ENCODE measurements around the gene C10orf90.

C10orf90 gene

DNA sequence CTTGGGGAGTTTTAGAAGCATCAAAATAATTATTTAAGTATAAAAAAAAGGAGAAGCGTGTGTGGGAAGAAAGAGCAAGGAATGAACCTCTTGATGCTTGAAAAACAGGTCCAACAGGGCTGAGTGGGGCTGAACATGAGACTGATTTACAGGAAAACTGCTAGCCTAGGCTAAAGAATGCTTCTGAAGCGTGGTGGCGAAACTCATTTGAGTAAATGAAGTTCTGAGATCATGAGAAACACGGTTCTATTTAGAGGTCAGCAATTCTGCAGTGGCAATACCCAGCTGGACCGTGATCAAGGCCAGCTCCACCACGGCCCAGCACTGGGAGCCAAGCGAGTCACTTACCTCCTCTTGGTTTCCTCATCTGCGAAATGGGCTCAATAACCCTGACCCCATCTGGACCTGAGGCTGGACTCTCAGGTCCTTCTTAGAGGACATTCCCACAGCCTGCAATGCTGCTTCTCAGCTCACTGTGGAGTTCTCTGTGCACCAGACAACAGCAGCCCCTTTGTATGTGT, 142.1 kb downstream of the C10orf90 start:
- DNase-seq = no peak

DNA sequence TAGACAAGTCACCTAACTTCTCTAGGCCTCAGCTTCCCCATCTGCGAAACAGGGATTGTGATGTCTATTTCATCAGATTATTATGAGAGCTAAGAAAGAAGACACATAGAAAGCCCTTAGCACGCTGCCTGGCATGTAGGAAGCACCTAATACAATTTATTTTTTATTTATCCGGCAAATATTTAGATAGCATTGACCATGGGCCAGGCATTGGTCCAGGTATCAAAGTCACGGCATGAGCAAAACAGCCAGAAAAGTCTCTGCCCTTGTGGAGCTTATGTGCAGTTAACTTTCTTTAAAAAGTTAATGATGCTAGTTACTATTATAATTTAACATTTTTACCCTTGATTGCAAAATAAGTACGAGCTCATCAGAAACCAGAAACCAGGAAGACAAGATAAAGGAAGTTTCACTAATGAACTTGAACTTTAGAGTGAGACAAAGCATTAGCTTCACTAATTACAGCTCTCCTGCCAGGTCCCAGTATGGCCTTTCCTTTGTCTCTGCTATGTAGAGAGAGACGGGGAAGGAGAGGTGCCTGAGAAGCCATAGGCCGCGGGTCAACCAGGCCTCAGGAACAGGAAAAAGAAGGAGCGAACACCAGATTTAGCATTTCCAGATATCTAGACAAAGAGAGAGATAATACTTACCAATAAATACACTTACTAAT, 142.7 kb downstream of the C10orf90 start:
- no peak for DNase-seq

DNA sequence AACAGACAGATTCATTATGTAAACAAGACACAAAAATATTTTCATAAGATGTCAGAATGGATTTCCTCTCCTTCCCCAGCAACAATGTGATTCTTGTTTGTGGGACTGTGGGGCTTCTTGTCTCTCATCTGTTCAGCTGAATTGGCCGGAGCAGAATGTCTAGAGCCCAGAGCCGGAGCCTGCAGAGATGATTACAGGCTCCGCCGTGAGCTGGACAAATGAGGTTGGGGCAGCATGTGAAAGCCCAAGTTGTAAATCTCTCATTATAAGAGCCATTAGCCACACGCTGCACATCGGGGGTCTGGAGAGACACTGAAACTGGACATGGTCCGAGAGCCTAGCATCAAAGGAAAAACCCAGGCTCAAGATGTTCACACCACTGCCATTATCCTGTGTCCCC, 145.2 kb downstream of the C10orf90 start:
- no peak for DNase-seq

DNA sequence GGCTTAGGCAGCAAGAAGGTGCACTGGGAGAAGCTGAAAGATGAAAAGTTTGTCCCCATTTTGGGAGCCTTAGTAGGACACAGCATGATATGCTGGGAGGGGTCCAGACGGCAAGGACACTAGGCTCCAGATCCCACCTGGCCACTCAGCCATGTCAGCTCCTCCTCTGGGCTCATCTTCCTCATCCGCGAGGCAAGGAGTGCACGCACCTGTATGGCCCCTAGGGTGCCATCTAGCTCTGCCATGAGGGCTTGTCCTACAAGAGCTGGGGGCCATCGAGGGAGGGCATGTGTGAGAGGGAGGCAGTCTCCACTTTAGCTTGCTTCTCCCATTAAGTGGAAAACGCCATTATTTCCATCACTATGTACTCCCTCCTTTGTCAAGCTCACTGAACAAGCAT, 146.0 kb downstream of the C10orf90 start:
- no peak for DNase-seq

DNA sequence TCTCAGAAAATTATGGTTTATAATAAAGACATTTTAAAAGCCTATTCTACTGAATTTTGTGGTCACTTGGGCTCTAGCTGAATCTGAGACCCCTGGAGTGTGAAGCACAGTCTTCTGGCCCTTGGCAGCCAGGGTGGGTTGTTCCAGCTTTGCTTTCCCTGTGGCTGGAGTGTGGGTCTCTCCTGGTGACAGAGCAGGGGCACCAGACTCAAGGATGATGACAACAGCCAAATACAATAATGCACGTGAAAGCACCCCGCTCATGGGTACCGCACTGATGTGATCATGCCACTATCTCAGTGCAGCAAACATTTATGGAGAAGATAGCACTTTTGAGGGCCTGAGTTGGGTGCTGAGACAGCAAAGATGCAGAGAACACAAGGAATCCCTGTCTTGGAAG, 147.4 kb downstream of the C10orf90 start:
- no peak for DNase-seq

DNA sequence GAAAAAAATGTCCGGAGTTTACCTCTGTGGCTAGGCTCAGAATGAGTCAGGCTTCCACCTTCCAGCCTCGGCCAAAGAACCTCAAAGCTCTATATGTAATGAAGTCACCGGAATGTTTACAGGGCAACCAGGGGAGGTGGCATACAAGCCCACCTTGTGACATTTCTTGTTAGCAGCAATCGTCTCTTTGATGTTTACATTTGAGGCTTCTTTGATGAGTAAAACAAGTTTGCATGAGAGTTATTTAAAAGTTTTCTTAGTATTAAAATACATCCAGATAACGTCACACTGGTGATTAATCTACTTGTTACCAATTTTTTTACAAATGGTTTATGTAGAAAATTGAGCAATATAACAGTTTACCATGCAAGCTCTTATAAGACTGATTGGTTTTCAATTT, 149.1 kb downstream of the C10orf90 start:
- DNase-seq = no peak

DNA sequence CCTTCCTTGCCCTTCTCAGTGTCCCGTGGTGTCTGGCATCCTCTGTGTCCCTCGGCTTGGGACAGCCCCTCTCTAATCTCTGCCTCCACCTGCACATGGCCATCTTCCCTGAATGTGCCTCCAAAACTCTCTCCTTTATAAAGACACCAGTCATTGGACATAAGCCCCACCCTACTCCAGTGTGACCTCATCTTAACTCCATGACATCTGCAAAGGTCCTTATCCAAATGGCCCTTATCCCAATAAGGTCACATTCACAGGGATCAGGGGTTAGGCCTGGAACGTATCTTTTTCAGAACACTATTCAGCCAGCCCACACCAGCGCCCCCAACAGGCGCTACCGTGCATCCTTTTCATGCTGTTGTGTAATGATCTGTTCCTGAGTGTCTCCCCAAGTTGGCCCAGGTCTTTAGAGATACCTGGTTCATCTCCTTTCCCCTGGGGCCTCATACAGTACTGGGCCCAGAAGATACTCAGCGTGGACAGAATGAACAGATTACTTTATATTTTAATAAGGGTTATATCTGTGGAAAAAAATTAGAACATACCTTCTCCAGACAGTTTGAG, 149.7 kb downstream of the C10orf90 start:
- no peak for DNase-seq

DNA sequence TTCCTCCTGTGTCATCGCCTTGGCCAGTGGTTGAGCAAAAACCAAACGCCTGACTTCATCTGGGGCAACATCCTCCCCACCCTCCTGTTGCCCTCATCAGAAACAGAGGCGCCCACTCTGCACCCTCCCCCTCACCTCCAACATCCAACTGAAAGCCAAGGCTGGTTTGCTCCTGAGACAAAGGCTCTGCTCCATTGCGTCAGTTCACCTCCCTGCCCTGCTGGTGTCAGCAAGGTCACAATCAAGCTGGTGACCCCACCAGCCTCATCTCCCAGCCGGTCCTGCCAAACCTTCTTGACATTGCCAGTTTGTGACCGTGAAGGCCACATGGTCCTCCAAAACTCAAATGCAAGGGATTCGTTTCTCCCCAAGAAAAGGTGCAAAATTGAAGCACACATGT, 150.5 kb downstream of the C10orf90 start:
- no peak for DNase-seq

DNA sequence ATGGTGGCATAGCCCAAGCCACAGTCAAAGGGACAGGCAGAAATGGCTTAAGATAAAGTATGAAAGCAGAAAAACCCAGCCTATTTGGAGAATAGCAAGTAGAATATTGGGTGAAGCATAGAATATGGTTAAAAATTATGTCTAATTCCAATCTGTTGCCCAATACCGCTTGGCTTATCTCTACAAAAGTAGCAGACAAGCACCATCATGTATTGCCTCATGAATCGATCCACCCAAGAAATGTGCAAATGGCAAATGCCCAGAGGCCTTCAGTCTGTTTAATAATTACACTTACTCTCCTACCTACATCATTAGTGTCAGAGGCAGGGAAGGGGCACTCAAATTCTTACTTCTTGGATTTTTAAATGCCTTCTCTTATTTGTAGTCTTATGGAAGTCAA, 151.3 kb downstream of the C10orf90 start:
- DNase-seq = no peak

DNA sequence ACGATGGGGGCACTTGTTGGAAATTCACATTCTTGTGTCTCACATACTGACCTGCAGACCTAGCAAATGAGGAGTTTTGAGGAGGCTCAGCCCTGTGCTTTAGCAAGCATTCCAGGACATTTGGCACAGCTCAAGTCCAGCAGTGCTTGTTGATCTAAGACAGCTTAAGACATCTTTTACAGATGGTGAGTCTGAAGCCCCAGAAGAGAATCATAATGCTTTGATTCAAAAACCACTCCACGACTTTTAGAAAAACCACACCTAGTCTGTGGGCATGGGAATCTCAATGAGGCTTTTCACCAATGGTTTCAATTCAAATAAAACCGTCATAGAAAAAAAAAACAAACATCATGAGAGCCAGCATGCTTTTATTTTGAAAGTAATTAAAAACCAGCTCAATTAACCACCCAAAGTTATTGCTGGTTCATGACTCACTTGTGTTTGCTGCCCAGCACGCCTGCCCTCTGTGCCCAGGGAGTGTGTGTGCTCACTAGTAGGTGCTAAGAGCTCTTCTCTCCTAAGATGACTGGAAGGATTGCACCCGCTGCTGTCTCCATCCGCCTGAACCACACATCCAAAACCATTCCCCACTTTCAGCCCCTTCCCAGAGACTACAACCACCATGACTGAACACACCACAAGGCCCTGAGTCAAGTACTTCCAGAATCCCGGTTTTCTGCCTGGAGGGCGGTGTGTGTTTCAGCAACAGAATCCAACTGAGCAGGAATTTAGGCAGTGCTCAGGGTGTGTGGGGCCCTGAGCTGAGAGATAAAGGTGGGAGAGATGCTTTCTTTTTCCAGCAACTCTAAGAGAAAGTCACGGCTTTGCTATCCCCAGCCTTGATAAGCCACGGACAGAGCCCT, 152.0 kb downstream of the C10orf90 start:
- DNase-seq = no peak

DNA sequence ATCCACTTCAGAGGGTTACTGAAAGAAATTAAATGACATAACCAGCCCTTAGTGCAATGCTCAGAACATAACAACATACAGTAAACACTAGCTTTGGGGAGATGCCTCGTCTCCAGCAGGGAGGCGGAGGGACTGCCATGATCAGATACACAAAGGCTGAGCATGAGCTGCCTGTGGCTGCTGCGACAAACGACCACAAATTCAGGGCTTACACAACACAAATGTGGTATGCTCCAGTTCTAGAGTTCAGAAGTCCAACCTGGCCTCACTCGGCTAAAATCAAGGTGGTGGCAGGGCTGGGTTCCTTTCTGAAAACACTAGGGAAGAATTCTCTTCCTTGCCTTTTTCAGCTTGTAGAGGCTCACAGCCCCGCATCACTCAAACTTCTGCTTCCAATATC, 154.0 kb downstream of the C10orf90 start:
- DNase-seq = no peak

DNA sequence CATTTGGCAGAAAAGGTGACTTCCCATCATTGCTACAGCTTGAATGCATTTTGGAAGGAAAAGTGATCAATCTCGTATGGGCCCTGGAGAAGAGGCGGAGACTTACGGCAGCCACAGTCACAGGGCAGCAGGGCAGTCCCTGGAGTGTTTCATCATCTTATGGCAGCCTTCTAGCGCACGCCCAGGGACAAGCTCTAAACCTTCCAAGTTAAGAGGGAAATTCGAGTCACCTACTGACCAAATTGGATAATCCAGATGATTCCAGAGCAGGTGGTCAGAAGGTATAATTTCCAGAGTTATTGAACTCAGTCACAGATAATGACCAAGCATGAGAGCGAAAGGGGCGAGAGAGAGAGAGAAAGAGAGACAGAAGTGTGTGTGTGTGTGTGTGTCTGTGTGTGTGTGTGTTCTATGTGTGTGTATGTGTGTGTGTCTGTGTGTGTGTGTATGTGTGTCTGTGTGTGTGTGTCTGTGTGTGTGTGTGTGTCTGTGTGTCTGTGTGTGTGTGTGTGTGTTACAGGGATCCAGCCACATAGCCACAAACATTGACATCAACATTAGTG, 158.5 kb downstream of the C10orf90 start:
- DNase-seq = no peak

DNA sequence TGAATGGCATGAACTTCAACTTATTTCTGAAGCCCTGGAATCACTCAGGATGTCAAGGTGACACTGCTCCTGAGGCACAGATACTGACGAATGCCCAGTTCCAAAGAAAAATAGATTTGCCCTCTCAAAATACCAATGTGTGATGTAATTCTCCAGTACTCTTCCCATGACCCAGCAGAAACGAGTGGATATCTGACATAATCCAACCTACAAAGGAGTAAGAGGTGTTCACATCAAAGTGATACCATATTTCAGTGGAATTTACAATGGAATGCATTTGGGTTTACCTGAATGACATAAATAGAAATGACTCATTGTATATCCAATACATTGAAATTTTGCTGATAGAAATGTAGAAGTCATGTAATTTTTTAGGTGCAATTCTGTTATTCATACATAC, 161.3 kb downstream of the C10orf90 start:
- DNase-seq = no peak

DNA sequence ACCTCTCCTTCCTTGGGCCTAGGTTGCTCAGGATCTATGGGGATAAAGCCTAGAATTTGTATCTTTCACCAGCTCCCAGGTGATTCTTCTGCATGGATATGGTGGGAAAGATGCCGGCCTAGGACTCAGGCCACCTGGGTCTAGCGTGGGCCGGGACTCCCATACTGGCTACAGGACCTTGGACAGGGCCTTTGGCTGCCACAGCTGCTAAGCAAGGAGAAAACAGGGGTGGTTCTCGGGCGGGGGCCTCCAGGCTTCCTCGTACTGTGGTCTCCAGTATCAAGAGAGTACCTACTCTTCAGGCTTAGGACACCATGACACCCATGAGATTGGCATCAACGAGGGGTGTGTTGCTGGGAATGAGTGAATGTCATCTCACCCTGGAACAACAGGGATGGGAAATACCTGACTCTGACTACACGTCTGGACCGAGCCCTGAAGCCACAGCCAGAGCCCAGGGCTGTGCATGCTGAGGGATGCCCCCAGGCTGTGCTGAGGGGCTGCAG, 161.9 kb downstream of the C10orf90 start:
- no peak for DNase-seq

DNA sequence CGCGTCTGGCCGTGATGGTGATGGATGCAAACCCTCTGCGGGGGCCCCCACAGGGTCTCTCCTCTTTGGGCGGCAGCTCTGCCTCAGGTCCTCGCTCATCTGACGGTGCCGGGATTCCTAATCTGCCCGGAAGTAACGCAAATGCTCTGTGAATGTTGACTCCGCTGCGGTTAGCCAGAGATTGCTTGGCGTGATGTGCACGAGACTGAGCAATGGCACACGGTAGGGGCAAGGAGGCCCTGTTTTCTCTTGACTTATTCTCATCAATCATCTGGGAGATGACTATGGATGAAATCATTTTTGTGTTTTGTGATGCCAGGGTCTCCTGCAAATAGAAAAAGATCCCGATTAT, 165.8 kb downstream of the C10orf90 start:
- no peak for DNase-seq

DNA sequence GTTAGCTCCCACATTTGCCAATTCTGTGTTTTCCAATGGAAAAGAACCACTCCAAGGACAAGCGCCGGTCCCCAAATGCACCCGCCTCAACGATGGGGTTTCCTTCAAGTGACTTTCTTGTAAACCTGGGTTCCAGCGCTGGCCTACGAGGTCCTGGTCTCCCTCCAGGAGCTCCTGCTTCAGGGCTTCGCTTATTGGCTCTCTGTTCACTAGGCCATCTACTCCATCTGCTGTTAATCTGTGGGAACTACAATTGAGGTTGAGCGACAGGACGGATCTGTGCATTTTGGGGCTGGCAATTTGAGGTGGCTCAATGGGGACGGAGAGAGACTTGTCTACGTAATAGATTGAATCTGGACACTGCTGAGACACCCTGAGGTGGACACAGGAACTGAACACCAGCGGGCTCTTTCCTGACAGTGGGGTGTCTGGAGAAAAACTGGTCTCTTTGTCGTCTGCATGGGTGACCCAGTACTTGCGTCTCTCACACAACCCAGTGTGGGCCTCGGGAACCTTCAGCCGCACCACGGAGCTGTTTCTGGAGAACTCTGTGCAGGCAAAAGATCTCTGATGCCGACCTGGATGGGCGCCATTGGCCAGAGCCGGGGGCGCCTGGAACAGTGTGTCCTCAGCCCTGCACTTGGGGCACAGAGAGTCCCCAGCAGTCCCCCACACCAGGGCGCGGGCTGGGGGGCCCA, 166.3 kb downstream of the C10orf90 start:
- peak; percentile 2 to 8 for DNase-seq

DNA sequence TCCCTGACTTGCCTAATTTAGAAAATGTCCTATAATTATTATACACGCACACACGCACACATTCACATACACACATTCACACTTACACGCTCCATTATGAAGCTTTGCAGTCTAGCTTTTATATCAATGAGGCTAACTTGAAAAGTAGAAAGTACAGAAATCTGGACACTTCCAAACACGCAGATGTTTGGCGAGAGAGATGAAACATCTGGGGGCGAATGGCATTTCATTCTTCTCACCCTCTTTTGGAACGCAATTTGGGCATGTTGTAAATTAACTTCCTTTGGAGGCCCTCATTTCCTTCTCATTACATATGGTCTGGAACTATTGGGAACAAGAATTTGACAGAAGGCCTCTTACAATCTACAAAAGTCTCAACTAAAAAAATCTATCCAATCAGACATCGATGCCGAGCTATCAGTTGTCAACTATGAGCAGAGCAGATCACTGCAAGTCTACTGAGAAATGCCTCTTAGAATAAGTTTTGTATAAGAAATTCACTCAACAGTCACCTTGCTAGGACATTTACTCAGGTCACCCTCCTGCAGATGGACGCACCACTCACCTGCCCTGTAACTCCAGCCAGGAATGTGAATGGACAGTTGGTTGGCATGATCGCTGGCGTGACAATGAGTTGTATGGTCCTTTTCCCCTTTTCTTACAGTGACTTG, 167.0 kb downstream of the C10orf90 start:
- no peak for DNase-seq

DNA sequence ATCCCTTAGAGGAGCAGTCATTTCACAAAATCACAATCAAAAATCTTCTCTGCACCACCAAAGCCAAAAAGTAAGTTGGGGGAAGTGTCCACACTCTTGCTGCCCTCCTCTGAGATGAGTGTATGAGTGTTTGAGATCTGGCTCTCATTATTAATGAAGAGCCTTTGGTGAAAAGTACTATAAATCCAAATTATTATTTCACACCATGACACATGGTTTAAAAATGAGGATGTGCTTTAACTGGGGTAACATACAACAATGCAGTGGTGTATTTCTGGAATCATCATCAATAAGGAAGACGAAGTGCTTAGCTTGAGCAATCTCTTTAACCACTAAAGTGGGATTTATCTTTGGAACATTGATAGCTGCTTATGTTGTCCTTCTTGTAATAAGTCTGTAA, 168.1 kb downstream of the C10orf90 start:
- DNase-seq = no peak

DNA sequence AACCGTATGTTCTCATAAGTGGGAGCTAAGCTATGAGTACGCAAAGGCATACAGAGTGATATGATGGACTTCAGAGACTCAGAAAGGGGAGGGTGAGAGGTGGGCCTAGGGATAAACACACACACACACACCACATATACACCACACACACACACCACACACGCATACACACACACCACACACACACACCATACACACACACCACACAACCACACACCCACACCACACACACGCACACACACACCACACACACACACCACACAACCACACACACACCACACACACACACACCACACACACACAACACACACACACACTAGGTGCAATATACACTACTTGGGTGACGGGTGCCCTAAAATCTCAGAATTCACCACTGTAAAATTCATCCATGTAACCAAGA, 168.7 kb downstream of the C10orf90 start:
- DNase-seq = no peak

DNA sequence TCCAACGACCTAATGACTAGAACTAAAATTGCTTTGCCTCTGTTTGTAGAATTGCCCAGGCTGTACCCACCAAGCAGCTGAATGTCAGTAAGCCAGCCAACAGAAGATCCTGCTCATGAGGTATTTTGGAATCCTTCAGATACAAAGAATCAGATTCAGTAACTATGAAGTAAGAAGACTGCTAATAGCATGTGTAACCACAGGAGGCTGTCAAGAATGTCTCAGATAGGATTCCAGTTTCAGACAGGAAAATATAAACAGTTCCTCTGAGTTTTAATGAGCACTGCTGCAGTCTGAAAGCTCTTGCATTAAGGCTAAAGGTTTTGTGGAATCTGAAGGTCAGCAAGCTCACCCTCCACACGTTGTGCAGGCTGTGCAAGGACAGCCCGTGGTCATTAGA, 169.6 kb downstream of the C10orf90 start:
- no peak for DNase-seq

DNA sequence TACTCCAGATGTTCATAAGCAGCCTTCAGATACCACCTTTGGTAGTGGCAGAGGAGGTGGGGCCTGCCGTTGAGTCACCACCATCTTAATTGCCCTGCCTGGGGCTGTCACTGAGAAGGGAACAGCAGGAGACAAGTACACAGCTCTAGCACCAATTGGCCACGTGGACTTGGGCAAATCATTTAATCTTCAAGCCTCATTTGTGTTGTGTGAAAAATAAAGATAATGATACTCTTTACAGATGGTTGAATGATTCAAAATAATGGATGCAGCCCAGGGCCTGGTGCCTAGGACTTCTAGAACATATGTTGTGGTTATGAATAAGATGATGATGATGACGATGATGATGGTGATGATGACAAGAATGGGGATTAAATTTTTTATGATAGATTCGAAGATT, 170.3 kb downstream of the C10orf90 start:
- DNase-seq = peak; percentile 16 to 24

DNA sequence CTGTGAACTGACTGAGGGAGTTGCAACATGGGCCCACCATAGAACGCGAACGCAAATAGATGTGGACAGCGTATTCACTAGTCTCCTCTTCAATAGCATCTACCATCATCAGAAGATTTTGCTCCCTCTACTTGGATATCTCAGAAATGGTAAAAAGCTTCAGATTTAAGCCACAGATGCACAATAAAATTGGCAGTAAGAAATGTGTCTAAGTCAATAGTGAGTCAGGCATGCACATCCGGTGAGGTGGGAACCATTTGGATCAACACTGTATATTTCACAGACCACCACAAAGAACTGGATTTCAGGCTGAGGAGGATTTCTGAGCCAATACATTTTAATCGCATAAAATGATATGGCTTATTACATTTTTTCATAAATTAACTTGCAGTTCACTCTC, 170.7 kb downstream of the C10orf90 start:
- DNase-seq = no peak
